Measurements from ENCODE around the gene SHFL. TPM values are rescaled to one million over a fixed set of nuclear protein-coding genes. Genes with fewer than 3 reads are reported as not detected.

SHFL gene
- total and polyA plus RNA-seq, 2 of the 8 experiments (the other 6 are each of a cell fraction or from before 2014, with no cell fraction given), result 25.3 to 37.1 TPM

DNA sequence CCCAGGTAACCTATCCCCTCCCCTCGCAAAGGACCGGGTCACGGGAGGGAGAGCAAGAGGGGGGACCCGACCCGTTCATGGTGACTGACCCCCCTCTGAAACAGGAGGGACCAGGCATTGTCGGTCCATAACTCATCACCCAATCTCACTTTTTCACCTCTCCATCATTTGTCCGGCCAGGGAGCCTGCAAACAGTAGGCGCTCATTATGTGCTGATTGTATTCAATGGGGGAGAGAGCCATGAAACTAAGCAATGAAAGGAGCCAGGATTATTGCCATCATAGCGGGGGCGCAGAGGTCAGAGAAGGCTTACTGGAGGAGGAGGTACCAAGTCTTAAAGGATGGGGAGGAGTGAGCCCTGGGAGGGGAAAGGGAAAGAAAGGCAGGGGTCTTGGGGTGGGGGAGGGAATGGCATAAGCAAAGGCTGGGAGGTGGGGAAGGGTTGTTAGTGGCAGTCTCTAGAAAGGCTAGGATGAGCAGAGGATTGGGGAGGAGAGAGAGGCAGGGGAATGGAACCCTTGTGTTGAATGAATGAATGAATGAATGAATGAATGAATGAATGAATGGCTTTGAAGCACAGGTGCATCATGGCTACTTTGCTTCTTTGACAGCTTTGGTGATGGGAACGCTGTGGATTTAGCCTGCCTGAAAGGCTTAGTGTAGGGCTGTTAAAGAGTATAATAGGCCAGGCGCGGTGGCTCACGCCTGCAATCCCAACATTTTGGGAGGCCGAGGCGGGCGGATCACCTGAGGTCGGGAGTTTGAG, 1.4 kb downstream of the SHFL start (continued):
- no peak for TF ChIP-seq E2F6 (IDR thresholded peaks at IDR 0.05)
- no peak for TF ChIP-seq RXRA (IDR thresholded peaks at IDR 0.05; ENCODE audit: insufficient read depth, low read depth, low read length)
- no peak for TF ChIP-seq ASH2L (IDR thresholded peaks at IDR 0.05; ENCODE audit: low read length)
- TF ChIP-seq ATF2 (IDR thresholded peaks at IDR 0.05; ENCODE audit: low read length), result no peak
- TF ChIP-seq, protein P1, sequence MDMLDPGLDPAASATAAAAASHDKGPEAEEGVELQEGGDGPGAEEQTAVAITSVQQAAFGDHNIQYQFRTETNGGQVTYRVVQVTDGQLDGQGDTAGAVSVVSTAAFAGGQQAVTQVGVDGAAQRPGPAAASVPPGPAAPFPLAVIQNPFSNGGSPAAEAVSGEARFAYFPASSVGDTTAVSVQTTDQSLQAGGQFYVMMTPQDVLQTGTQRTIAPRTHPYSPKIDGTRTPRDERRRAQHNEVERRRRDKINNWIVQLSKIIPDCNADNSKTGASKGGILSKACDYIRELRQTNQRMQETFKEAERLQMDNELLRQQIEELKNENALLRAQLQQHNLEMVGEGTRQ (IDR thresholded peaks at IDR 0.05; ENCODE audit: low read length), result no peak
- TF ChIP-seq SIRT6 (IDR thresholded peaks at IDR 0.05; ENCODE audit: low read length), result no peak
